GM13977 (cell line): ENCODE data around the gene CARF.
A peak's percentile ranks its signal among the peaks of the same experiment; 100 is the strongest.

Experiments used
- DNase-seq: peaks from one replicate; pipeline ENCODE4 v3.0.0; 2012; ENCODE audit warnings: low spot score
- in situ Hi-C: fragments of 300-500 bp; cut with MboI; formaldehyde crosslinking; loops from one replicate; pipeline ENCODE4 v1.12.0; 2022; ENCODE audit warnings: low sequenced_read_pairs, low pct_unique_long_range_greater_than_20kb, mixed read lengths, inconsistent platforms; ENCODE audit not compliant: unreplicated experiment
- TF ChIP-seq, protein P1 (sequence below): IDR thresholded peaks from 2 replicates; pipeline ENCODE4 v1.5.1; 2012; ENCODE audit warnings: mild to moderate bottlenecking, control low read depth; ENCODE audit not compliant: insufficient read depth; ENCODE audit errors: extremely low read depth, missing control alignments

CARF gene, protein sequence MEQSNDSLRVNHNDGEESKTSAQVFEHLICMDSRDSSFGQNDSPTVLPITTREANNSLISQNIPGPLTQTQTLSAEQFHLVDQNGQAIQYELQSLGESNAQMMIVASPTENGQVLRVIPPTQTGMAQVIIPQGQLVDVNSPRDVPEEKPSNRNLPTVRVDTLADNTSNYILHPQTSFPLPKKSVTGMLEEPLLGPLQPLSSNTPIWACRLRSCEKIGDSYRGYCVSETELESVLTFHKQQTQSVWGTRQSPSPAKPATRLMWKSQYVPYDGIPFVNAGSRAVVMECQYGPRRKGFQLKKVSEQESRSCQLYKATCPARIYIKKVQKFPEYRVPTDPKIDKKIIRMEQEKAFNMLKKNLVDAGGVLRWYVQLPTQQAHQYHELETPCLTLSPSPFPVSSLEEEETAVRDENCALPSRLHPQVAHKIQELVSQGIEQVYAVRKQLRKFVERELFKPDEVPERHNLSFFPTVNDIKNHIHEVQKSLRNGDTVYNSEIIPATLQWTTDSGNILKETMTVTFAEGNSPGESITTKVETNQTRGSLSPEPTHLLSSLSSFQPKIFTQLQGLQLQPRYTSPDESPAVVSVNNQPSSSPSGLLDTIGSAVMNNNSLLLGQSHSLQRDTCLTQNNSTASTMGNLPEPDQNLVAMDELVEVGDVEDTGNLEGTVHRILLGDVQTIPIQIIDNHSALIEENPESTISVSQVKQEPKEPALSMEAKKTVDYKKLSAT

GRCh38 chr2:202911512-202912341 is at the start of gene CARF, which contains the start of gene WDR12:
CARF (plus strand) TSS chr2:202912275; CDS start chr2:202941903, 29,628 bp downstream.
WDR12 (minus strand) TSS chr2:202911673; CDS start chr2:202911476, 197 bp downstream.
- DNase-seq: peak; percentile 91
- TF ChIP-seq, protein P1, sequence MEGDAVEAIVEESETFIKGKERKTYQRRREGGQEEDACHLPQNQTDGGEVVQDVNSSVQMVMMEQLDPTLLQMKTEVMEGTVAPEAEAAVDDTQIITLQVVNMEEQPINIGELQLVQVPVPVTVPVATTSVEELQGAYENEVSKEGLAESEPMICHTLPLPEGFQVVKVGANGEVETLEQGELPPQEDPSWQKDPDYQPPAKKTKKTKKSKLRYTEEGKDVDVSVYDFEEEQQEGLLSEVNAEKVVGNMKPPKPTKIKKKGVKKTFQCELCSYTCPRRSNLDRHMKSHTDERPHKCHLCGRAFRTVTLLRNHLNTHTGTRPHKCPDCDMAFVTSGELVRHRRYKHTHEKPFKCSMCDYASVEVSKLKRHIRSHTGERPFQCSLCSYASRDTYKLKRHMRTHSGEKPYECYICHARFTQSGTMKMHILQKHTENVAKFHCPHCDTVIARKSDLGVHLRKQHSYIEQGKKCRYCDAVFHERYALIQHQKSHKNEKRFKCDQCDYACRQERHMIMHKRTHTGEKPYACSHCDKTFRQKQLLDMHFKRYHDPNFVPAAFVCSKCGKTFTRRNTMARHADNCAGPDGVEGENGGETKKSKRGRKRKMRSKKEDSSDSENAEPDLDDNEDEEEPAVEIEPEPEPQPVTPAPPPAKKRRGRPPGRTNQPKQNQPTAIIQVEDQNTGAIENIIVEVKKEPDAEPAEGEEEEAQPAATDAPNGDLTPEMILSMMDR: no peak
- in situ Hi-C loops: no loop called here

- in situ Hi-C loops: loop anchor here (25.0 kb wide), 1 partner anchor 283 kb away; no protein-coding TSS in a partner anchor
- TF ChIP-seq, protein P1: peak; percentile 75
- DNase-seq: peak; percentile 78
These were observed 41.4 kb upstream of the CARF start for GRCh38 chr2:202870431-202871299.

- peak; percentile 76 for DNase-seq
- in situ Hi-C loops: loop anchor here (25.0 kb wide), 1 partner anchor 284 kb away; no protein-coding TSS in a partner anchor
- TF ChIP-seq, protein P1: no peak
These were observed 40.6 kb upstream of the CARF start, which contains the start of gene ICA1L for GRCh38 chr2:202871300-202872141. ICA1L (minus strand) TSS chr2:202871766; CDS start chr2:202829009, 42,757 bp downstream.

- no peak for DNase-seq
- in situ Hi-C loops: no loop called here
- TF ChIP-seq, protein P1: no peak
These were observed 34.4 kb upstream of the CARF start for GRCh38 chr2:202877699-202878098.

DNA sequence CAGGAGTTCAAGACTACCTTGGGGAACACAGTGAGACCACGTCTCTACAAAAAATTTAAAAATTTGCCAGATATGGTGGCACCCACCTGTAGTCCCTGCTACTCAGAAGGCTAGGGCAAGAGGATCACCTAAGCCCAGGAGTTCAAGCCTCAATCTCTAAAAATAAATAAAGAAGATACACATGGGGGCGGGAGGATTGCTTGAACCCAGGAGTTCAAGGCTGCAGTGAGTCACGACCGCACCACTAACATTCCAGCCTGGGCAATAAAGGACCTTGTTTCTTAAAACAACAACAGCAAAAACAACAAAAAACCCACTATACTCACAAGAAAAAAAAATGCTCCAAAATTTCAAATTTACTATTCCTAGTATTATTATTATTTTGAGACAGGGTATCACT is 30.5 kb upstream of the CARF start:
- no peak for DNase-seq
- TF ChIP-seq, protein P1: no peak
- in situ Hi-C loops: no loop called here
